HG03521 (cell line): Measurements from ENCODE around the gene LIF.
"Not testable (repeated sequence)": the region's sequence is repeated elsewhere in the genome, so short reads cannot be mapped to it uniquely, and the experiment has no call there.

Experiments
- ATAC-seq: cut with Tn5 transposase; IDR thresholded peaks from one replicate; pipeline ENCODE4 v1.9.1; 2021; ENCODE audit warnings: mild to moderate bottlenecking, moderate library complexity; ENCODE audit not compliant: unreplicated experiment

The LIF gene

DNA sequence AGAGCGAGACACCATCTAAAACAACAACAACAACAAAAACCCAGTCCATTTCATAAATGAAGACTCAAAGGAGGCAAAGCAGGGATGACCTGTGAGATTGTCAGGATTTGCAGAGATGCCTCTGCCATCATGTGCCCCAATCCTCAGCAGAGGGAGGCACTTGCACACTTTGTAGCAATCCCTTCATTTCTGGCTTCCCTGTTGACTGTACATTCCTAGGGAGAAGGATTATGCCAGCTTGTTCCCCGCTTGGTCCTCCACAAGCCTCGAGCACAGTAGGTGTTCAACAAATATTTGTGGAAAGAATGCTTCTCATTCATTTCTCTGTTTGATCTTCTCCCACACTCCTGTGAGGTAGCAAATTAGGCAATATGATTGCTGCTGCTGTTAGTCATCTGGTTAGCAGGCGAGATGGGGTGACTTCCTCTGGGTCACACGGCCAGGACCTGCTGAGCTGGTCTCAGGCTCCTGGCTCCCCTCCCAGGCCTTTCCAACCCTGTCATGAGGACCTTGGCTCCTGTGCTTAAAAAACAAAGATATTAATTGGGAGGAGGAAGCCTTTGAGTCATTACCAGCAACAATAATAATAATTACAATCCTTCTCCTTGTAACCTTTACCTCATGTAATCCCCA is 34.1 kb downstream of the LIF start:
- no peak for ATAC-seq

DNA sequence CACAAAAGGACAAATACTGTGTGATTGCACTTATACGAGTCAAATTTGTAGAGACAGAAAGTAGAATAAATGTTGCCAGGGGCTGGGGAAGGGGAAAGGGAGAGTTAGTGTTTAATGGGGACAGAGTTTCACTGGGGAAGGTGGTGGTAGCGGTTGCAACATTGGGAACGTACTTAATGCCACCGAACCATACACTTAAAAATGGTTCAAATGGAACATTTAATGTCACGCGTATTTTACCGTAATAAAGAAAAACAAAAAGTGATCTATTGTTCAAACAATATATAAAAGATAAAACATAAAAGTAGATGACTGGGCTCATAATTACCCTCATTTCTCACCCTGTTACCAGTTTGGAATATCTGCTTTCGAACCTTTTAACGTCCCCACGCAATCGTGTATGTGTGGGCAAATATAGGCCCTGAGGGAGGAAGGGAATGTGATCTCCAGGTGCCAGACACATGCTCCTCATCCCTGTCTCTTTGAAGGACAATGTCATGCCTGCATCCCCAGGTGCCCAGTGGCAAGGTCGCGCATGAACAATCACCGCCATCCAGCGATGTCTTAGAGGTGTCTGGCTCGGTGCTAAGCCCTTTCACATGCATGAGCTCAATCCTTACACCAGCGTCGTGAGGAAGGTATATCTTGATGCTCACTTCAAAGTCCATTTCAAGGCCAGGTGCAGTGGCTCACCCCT is 35.3 kb downstream of the LIF start:
- ATAC-seq, result no peak

DNA sequence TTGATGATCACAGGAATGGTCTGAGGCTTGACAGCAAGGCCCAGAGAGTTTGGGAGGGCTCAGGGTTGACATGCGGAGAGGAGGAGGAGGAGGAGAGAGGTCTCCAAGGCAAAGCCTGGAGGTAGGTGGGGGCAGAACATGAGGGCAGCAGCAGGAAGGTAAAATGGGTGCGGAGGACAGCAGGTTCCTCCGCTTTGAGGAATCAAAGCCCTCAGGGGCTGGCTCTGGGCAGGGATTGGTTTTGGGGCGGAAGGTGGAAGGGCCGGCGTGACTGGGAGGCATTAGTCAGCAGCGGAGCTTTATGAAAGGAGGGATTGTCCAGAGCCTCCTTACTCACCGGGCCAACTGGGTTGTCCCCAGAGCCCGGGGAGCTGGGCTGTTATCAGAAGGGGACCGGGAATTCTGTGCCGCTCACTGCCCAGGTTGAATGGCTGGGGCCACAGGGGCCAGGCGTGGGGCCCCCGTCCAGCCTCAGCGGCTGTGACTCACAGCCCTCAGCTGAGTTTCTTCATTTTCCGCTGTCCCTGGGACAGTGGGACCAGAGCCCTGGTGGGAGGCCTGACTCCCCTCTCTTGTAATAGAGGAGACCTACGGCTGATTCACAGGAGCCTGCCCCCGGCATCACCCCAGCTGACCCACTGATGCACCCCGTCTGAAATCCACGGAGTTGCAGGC is 36.2 kb downstream of the LIF start:
- ATAC-seq, result no peak

DNA sequence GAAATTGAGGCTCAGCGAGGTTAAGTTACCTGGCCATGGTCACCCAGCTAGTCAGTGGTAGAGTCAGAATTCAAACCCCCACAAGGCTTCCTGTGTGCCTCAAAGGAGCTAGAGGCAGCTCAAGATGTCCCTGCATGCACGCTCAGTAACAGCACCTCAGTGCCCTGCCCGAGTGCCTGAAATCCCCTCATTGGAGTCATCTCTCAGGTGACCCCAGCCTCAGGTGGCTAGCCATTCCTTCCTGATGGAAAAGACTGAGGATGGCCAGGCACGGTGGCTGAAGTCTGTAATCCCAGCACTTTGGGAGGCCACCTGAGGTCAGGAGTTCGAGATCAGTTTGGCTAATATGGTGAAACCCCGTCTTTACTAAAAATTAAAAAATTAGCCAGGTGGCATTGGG is 36.9 kb downstream of the LIF start:
- ATAC-seq, result no peak

DNA sequence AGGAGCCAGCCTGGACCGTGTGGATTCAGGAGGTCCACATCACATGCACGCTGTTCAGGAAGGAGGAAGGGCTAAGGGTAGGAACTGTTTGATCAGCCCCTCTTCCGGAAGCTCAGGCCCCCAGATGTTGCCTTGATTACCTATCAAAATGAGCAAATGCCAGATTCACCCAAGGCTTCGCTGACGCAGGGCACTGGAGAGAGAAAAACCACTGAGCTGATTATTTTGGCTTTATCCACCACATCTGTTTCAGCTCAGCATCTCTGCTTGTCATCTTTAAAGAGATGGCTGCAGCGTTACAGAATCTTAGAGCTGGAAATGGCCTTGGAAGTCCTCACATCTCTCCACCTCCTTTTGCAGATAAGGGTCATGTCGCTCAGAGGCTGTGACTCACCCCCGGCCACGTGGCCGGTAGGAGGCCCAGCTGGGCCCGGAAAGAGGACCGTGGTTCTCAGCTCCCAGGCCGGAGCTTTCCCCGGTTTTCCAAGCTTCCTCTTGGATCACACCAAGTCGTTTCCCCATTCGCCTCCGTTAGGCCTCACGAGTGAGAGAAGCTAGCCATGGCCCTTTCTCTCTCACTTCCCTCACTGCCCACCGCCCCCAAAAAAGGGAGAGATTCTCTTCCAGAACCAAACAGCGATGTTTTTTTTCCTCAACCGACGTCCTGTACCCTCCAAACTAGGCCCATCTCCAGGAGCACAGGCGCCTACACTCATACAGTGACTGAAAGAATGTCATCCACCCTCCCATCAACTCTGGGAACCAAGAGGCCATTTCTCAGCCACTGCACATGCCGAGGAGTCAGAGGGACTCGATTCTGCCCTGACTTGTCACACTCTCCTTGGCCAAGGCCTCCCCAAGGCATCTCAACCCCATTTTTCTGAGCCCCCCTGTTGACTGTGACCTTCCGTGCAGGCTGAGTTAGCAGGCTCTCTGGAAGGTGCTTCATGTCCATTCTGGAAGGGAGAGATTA is 37.6 kb downstream of the LIF start:
- no peak for ATAC-seq

DNA sequence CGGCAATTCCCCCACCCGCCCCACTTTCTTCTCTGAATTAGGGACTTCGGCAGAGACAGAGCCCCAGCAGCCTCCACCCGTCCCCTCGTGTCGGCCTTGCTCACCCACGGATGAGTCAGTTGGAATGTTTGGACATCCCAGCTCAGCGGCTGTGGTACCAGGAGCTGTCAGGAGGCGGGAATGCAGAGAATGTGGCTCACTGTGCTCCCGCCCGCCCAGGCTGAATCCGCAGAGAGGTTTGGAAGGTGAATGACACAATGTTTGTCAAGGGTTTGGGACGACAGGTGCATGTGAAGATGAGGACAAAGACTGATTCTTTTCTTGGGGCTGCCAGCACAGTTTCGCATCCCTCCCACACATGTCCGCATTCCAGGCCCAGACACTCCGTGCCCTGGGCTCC is 39.6 kb downstream of the LIF start:
- no peak for ATAC-seq

DNA sequence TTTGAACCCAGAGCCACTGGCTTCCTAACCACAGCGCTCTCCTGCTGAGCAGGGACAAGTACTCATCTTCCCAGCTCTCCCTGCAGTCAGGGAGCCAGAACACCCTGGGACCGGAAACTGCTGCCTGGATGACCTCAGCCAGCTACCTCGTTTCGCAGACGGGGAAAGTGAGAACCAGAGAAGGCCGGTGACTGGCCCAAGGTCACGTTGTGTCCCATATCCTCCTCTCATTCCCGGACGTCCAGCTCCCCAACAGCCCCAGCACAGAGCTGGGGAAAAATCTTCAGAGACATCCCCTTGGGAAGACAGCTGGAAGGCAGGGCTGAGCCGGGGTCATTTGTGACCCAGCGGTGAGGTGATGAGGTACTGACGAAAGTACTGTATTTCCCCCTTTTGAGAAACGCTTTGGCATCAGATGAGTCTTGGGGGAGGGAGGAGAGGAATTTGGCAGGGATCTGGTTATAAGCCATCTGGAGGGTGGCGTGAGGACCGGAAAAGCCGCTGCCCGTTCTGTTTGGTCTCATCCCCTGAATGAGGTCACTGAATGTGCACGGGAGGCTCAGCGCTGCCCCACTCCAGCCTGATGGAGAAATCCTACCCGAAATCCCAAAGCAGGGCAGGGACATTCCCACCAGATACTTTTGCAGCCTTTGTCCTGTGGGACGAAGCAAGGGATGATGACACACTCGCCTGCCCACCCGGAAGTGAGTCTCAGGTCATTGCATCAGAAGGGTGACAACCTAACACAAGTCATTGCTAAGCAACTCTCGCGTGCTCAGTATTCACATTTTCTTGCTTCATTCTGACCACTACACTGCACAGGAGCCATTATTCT is 41.1 kb downstream of the LIF start:
- no peak for ATAC-seq

DNA sequence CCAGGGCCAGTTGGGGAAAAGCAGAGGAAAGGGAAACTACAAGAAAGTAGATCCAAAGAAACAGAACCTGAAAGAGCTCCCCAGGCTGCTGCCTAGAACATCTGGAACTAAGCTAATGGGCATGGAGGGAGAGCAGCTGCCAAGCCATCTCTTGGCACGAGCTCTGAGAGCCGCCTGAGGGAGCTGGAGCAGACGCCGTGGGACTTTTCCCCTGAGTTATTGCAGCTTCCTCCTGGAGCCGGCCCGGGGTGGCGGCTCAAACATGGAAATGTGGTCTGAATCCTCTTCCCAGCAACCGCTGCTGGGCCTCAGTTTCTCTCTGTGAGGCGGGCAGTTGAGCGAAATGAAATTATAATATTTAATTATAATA is 41.8 kb downstream of the LIF start:
- no peak for ATAC-seq

DNA sequence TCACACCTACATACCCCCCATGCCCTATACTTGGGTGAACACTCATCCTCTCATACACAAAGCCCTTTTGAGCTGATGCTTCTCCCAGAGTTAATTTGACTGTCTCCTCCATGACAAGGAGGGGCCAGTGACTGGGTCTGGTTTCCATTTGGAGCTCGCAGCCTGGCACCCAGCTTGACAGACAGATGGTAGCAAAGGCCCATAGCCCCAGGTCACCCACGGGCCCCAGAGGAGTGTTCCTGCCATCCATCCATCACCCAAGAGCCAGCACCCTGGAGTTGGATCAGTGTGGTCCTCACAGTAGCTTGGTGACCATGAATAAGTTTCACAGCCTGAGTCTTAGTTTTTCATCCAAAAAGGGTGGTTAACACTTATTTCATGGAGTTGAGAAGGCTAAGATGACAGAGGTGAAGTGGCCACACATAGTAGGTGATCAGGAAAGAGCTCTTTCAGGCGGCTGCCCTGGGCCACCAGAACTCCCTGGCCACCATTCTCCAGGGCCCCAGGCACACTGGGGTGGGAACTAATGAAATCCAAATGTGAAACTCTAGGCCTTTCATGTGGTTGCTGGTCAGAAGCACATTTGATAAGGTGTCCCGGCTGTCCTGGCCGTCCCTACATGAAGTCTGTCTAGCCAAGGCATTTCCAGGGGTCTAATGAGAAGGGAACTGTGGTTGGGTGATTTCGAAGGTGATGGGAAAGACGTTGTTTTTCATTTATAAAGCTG is 42.4 kb downstream of the LIF start:
- no peak for ATAC-seq

DNA sequence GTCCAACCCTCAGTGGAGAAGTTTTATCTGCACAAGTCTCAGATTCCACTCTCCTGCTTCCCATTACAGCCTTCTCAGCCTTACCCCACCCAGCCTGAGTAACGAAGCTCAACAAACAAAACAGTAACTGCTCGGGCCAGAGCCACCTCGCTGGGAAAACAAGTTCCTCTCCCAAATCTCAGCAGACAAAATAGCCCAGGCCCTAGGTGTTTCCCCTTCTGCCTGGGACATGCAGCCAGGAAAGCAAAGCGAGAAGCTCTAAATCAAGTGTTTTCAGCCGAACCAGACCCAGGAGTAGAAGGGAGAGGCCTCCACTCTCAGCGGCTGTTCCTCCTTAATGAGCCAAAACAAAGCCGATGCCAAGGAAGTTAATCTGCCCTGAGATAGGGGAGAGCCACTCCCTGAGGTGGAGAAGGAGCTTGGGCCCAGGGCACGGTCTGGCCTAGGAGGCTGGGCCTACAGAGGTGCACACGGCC is 44.0 kb downstream of the LIF start:
- no peak for ATAC-seq

DNA sequence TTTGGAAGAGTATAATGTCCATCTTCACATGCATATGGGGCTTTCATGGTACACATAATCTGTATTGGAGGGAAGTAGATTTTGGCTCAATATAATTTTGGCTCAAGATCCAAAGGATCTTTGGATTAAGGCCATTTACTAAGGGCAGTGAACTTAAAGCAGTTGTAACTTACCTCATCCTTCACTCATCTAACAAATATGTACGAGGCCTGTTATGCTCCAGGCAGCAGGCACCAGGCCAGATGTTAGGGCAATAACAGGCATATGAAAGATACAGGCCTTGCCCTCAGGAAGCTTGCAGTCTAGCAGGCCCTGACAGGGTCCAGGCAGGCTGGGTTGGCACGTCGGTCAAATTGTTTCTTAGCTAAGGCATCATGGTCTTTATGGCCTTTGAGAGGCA is 44.6 kb downstream of the LIF start:
- no peak for ATAC-seq

DNA sequence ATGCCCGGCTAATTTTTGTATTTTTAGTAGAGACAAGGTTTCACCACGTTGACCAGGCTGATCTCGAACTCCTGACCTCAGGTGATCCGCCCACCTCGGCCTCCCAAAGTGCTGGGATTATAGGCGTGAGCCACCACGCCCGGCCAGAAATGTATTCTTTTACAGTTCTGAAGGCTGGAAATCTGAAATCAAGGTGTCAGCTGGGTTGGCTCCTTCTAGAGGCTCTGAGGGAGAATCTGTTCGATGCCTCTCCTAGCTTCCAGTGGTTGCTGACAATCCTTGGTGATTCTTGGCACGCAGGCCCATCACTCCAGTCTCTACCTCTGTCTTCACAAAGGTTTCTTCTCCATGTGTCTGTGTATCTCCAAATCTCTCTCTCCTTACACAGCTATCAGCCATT is 45.7 kb downstream of the LIF start:
- not testable (repeated sequence) for ATAC-seq

DNA sequence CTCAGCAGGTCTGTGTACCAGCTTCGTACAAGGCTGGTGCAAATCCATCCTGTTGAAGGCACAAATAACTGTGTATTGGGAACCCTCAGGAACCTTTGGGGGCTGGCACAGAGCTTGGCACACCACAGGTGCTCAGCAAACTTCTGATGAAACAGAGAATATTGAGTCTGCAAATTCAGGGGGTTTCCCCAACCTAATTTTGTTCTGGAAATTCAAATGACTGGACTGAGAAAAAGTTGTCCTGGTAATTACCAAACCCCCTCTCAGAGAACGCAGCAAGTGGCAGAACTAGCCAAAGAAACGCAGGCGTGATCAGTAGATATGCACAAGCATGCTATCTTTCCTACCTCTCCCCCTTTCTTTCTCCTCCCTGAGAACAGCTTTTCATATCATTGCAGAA is 47.6 kb downstream of the LIF start:
- no peak for ATAC-seq

DNA sequence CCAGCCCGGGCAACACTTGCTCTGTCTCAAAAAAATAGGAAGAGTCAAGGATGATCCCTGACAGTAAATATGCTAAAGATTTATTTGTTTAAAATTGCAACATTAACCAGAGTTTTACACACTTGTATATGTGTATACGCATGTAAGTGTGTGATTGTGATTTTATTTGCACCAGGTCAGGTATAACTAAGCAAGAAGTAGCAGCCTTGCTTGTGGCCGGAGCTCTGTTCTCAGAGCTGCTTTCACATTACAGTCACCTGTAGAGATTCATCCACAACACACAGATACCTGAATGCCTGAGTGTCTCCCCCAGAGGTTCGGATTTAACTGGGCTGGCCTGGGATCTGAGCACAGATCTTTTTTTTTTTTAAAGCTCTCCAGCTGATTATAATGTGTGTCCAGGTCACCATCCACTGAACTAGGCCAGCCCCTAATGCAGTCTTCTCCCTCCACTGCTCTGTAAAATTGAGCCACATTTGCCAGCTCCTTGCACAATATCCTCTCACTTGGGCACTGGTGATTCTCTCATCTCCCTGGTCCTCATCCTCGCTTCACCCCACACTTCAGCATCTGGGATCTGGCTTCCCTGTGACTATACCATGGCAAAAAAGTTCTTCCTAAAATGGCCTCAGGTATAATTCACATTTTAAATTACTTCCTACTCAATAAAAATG is 48.3 kb downstream of the LIF start:
- no peak for ATAC-seq

DNA sequence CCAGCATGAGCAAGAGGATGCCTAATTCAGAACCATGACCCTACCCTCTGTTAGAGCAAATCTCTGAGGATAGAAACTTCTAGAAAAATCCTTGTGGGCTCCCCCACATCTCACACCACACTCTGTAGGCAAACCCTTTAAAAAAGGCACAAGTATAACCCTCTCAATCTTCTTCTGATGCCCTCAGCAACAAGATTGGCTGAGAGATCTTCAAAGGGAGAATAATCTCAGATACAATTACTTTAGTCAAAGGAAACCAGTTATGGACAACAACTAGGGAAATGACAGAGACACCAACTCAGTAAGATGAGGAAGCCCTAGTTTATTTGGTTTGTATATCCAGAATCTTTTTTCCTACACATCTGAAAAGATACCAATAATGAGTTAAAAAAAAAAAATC is 49.2 kb downstream of the LIF start:
- ATAC-seq, result no peak

DNA sequence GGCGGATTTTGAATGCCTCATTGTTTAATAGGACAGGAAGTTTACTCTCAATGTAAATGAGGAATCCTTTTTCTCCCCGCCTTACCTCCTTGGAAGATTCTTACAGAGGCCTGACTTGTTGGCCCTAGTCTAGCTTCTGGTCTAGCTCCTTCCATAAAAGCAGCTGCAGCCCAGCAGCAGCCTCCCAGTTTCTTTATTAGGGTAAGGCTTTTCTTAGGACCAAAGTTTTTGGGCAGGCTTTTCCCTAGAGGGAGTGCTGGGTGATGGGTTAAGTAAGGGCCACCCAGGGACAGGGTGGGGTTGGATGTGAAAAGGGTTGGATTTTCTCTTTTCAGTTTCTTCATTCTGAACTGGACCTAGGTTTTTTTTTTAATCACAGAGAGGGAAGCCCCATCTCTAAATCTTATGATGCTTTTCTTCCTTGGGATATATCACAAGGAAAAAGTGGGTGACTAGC is 49.7 kb downstream of the LIF start:
- no peak for ATAC-seq

DNA sequence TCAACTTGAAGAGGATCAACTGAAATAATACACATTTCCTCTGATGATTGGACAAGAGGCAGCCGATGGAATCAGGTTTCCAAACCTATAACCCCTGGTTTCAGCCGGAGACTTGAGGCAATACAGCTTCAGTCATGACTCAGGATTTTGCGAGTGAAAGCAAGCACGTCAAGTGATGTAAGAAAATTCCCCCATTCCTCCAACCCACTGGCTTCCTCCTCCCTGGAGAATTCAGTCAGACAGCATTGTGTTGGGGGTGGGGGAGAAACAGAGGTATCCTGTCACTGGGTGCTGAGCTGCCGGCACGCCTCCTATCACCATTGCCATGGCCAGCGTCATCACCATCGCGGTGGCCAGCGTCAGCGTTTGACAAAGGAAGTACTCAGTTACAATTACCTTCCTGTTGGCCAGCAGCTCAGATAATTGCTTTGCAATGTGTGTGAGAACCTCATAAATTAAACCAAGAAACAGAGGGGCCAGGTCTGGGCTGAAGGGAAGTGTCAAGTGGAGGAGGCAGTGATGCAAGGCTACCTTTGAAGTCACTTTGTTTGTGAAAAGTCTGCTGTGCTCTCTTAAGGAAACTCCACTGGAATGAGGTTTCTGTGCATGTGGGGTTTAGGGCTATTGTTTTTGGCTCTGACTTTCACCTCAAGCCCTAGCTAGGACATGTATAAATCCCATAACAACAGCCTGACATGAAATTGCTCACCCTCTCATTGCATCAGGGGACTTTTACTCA is 50.2 kb downstream of the LIF start:
- no peak for ATAC-seq
